GM21447 (cell line): ENCODE data around the gene GPR17.

Experiments used
- ATAC-seq: cut with Tn5 transposase; IDR thresholded peaks from one replicate; pipeline ENCODE4 v1.9.1; 2021; ENCODE audit not compliant: unreplicated experiment

Gene GPR17

DNA sequence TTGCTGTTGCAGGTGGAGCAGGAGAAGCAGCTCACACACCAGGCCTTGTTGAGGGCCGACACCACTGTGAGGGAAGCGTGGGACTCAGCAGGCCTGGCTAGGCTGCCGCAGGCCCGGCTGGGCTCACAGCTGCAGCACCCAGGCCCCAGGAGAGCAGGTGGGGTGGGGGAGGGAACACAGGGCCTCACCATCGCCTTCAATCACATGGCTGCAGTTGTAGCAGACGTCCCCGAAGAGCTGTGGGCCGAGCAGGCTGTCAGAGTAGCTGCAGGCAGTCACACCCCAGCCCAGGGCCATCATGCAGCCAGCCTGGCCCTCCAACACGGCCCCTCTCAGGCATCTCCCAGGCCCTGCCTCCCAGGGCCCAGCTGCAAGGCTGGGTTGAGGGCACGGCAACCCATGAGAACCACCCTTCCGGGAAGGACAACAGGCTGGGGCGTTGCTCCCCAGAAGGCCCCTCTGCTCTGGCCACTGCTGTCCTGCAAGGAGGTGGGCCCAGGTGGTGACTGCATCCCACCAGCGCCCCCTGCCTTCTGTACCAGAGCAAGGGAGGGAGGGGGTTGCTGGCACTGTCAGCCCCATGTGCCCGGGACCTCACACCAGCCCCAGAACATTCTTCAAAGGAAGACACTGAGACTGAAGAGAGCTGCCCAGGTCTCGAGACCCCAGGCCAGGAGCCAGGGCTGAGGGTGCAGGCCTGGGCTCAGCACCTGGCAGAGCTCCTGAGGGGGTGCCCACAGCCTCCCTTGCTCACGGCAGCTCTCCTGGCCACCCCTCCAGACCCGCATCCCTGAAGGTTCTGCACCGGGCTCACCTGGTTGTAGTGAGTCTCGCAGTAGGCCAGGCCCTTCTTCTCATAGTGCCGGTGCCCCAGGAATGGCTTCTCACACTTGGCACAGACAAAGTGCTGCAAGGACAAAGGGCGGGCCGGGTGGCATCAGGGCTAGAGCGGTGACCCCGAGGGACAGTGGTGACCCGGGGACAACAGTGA is 5.6 kb upstream of the GPR17 start:
- no peak for ATAC-seq

DNA sequence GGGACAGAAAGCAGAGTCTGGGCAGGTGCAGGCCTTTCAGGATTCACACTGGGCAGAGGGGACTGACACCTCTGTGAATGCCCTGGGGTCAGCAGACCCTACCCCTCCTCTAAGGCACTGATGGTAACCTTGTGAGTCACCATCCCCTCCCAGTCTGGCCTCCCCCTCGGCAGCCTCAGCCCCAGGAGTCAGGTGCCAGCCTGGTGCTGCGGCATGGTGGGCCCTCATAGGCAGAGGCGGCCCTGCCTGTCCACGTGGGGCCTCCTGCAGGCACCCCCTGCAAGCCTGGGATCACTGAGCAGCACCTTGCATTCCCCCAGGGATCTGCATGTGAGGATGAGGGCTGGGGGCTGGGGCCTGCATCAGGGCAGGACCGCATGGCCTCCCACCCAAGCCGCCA is 4.8 kb upstream of the GPR17 start:
- no peak for ATAC-seq

DNA sequence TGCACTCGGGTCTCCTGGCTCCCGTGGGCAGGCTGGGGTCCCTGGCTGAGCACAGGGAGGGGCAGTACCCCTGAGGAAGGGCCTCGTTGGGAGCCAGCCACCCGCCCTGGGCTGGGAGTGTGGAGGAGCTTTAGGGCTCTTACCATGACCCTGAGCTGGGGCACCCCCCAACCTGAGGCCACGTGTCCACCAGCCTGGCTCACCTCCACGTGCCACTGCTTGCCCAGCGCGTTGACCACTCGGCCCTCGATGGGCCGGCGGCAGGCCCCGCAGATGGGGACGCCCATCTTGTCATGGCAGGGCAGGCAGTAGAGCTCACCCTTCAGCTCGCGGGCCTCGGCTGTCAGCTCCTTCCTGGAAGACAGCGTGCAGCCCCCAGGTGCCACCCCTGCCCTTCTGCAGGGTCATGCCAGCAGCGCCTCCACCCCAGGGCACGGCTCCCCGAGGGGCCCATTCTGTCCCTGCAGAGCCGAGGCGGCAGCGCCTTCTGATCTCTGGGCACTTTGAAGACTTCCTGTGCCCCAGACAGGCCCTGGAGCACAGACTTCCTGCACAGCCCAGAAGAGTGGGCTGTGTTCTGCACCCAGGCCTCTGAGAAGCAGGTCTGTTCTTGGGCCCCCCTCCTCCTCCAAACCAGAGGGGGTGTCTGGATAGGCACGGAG is 4.0 kb upstream of the GPR17 start:
- ATAC-seq, result no peak

- no peak for ATAC-seq
Observed at GRCh38 chr2:127642706-127643438, 3.1 kb upstream of the GPR17 start.

- ATAC-seq, result no peak
Observed at GRCh38 chr2:127643439-127644065, 2.4 kb upstream of the GPR17 start.

DNA sequence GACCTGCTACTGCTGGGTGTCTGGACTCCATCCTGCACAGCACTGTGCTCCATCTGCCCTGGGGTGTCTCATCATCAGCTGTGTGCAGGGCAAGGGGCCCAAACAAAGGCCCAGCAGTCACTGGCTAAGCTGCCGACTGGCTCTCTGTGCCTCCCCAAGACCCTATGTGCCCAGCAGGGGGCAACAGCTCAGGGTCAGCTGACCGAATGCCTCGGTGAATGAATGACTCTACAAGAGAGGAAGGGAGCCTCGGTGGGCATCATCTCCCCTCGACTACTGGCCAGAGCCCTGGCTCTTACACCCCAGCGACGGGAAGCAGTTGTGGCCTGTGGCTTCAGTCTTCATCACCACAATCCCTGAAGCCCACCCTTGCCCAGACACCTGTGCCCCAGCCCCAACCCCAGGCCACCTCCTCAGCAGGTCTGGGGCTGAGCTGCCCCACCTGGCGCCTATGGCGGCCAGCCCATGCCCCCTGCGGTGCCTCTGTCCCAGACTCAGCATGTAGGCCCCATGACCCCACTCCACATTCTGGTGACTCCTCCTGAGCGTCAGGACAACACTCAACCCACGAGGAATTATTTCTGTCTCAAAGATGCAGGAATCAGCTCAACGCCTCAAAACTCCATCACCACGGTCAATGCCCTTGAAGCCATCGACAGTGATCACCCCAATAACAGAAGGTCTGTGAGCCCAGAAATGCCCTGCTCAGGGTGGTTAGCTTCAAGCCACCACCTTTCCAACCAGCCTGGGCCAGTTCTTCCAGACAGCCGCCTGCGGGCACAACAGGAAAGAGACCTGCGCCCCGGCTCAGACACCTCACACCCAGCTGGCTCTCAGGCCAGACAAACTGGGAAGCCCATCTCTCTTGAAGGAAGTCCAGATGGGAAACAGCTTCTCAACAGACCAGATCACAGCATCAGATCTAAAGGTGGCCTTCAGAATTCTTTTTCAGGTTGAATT is 1.6 kb upstream of the GPR17 start:
- no peak for ATAC-seq

GRCh38 chr2:127645026-127645394 is 943 bp upstream of the GPR17 start:
- no peak for ATAC-seq

DNA sequence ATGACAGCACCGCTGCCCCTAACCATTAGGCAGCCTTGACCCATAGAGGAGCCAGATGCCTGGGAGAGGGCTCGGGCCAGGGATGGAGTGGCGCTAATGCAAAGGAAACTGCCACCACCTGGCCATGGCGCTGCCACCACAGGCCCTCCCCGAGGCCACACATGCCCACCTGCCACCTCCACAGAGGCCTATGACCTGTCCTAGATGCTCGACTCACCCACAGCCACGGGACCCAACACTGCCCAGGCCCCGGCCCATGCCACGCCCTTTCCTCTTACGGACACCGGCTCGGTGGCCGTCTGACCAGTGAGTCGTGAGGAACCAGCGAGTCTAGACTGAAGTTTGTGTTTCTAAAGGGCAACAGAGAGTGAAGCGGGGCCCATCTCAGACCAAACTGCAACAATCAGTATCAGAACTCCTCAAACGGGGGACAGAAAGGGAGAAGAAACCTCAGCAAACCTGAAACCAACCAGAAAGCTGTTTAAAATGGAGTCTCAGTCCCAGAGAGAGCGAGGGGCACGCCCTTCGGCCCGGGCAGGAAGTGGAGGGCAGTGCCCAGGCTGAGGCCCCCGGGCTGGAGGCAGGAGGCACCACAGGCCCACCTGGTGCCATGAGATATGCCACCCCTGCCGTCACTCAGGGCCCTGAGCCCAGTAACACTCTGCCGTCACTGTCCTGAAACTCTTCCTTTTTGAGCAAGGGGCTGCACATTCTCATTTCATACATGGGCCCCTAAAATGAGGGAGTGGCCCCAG is 711 bp downstream of the GPR17 start:
- no peak for ATAC-seq

DNA sequence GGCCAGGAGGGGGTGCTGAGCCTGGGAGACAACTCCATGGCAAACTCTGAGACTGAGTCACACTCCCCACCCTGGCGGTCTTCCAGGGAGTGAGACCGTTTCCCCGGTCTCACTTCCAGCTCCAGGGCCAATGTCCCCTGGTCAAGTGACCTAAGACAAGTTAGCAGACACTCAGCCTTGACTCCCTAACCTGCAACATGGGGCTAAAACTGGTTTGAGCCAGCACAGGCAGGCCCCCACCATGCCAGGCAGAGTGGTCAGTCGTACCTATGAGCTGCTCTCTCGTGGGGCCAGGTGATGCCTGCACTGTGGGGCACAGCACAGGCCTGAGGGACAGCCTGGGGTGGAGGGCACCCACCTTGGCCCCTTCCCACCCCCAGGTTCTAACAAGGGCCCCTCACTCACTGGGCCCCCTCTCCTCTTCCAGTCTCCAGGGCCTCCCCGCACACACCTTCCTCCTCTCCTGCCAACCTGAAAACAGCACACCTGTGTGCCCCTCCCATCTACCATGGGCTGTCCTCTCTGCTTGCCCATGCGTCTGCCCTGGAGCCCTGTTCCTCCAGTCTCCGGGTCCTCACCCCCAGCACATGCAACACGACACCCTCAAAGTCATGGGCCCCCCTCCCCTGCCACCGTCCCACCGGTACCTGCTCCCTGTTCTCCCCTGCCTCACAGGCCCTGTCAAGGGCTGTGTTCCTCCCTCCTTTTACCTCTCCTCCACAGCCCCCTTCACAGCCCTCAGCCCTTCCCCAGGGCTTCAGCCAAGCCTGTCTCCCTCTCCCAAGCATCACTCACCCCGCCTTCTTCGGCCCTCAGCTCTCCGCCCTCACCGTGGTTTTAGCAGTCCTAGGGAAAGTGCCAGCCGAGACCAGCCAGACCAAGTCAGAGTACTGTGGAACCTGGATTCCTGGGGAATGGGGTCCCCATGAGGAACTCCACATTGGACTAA is 1.6 kb downstream of the GPR17 start:
- ATAC-seq, result no peak

DNA sequence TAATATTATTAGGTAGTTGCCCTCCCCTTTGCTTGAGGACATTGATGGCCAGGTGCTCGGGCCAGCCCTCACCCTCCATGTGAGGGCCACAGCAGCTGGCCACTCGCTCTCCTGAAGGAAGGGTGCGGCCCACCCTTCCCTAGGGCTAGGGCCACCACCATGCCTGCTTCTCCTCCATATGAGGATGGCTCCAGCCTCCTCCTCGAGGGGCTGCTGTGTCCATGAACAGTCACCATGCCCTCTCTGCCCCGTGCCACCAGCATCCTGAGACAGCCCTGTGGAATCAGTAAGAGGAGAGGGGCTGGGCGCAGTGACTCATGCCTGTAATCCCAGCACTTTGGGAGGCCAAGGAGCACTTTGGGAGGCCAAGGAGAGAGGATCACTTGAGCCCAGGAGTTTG is 2.4 kb downstream of the GPR17 start:
- ATAC-seq, result no peak

DNA sequence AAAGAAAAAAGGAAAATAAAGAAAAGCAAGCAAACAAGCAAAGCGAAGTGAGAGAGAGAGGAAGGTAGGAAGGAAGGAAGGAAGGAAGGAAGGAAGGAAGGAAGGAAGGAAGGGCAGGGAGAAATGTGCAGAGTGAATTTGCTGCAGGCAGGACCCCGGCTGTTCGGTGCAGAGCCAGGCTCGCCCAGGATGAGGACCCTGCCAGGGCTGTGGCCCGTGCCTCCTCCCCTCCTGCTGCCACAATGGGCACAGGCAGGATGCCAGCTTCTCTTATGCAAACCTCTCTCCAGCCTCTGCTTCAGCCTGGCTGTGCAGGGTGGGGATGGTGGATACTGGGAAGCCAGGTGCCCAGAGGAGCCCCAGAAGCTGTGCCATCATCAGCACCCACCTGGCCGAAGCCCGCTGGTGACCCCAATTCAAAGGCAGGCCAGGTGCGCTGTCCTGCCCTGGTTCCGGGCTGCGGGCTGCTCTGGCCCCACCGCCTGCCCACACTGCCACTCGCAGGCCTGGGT is 3.2 kb downstream of the GPR17 start:
- no peak for ATAC-seq

DNA sequence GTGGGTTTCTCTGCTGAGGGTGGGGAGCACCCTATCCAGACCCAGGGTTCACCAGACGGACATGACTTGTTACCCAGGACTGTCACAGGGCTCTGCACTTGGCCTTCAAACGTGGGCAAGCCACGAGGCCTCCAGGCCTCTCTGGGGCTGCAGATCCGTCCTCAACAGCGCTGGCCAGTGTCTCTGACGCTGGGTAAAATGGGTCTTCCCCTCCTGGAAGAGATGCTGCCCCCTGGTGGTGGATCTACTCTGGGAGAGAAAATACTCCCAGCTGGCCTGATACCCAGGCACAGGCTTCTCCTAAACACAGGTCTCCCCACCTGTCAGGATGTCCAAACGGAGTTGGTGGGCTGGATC is 3.7 kb downstream of the GPR17 start:
- peak; percentile 76 for ATAC-seq

GRCh38 chr2:127650041-127650784 is 4.3 kb downstream of the GPR17 start:
- no peak for ATAC-seq

GRCh38 chr2:127650785-127651380 is 4.9 kb downstream of the GPR17 start:
- no peak for ATAC-seq

DNA sequence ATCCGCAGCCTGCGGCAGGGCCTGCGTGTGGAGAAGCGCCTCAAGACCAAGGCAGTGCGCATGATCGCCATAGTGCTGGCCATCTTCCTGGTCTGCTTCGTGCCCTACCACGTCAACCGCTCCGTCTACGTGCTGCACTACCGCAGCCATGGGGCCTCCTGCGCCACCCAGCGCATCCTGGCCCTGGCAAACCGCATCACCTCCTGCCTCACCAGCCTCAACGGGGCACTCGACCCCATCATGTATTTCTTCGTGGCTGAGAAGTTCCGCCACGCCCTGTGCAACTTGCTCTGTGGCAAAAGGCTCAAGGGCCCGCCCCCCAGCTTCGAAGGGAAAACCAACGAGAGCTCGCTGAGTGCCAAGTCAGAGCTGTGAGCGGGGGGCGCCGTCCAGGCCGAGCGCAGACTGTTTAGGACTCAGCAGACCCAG is 5.4 kb downstream of the GPR17 start:
- ATAC-seq, result no peak

GRCh38 chr2:127651971-127652550 is 6.1 kb downstream of the GPR17 start:
- ATAC-seq, result no peak
